Hepatocyte (in vitro differentiated cells): Measurements from ENCODE around the gene RASAL2.

Experiments used
- EZH2 ChIP-seq: fragments of 200-600 bp; sonication (generic); IDR thresholded peaks from 2 replicates; pipeline ENCODE4 v1.6.1; 2016; ENCODE audit warnings: antibody characterized with exemption, mild to moderate bottlenecking, borderline replicate concordance
- EZH2phosphoT487 ChIP-seq: fragments of 200-600 bp; sonication (generic); IDR thresholded peaks from one replicate; pipeline ENCODE4 v1.6.1; 2018; ENCODE audit warnings: antibody characterized with exemption, mild to moderate bottlenecking, low read depth, moderate library complexity; ENCODE audit not compliant: unreplicated experiment, severe bottlenecking
- TF ChIP-seq, protein P1 (sequence below): fragments of 200-600 bp; sonication (generic); IDR thresholded peaks from 2 replicates; pipeline ENCODE4 v1.5.1; 2016; ENCODE audit warnings: antibody characterized with exemption, mild to moderate bottlenecking; ENCODE audit not compliant: poor library complexity

DNA sequence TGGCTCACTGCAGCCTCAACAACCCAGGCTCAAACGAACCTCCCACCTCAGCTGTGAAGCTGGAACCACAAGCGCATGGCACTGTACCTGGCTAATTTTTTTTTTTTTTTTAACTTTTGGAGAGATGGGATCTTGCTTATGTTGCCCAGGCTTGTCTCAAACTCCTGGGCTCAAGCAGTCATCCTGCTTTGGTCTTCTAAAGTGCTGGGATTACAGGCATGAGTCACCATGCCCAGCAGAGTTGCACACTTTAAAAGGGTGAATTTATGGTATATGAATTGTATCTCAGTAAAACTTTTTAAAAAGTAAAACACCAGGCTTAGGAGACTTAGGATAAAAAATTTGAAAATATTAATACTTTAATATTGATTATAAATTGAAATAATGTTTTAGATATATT, 303.8 kb downstream of the RASAL2 start:
- TF ChIP-seq, protein P1, sequence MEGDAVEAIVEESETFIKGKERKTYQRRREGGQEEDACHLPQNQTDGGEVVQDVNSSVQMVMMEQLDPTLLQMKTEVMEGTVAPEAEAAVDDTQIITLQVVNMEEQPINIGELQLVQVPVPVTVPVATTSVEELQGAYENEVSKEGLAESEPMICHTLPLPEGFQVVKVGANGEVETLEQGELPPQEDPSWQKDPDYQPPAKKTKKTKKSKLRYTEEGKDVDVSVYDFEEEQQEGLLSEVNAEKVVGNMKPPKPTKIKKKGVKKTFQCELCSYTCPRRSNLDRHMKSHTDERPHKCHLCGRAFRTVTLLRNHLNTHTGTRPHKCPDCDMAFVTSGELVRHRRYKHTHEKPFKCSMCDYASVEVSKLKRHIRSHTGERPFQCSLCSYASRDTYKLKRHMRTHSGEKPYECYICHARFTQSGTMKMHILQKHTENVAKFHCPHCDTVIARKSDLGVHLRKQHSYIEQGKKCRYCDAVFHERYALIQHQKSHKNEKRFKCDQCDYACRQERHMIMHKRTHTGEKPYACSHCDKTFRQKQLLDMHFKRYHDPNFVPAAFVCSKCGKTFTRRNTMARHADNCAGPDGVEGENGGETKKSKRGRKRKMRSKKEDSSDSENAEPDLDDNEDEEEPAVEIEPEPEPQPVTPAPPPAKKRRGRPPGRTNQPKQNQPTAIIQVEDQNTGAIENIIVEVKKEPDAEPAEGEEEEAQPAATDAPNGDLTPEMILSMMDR, result no peak
- TF ChIP-seq EZH2phosphoT487, result no peak
- TF ChIP-seq EZH2, result no peak
